Renal cortex interstitium (tissue), 11 donors: ENCODE results near the gene GCNT2. TPM values are rescaled to one million over a fixed set of nuclear protein-coding genes. Genes with fewer than 3 reads are reported as not detected.
"Not testable (repeated sequence)": the region's sequence is repeated elsewhere in the genome, so short reads cannot be mapped to it uniquely, and the experiment has no call there.

Experiments
- DNase-seq, 11 donors: peaks; one replicate each; pipeline ENCODE4 v3.0.0-alpha.2; 2013; ENCODE audit warnings: low read depth in 9 of 11, low spot score in 4 of 11; ENCODE audit errors: extremely low read depth in 1 of 11
- polyA plus RNA-seq, 3 donors: library from polyadenylated mRNA; unstranded; fragments of 120-200 nt; gene quantifications; one replicate each; pipeline ENCODE4 v1.2.1, GENCODE V29; 2013; ENCODE audit not compliant: insufficient read length in 3 of 3

GCNT2 gene
- polyA plus RNA-seq, 3 donors = 14.4 to 21.2 (median 18.2) TPM

GRCh38 chr6:10588562-10589428 is 67.6 kb downstream of the GCNT2 start:
- DNase-seq = no peak

GRCh38 chr6:10589429-10589727 is 68.2 kb downstream of the GCNT2 start:
- DNase-seq = no peak

GRCh38 chr6:10589983-10590382 is 68.8 kb downstream of the GCNT2 start:
- DNase-seq = no peak

- DNase-seq = no peak
Observed at GRCh38 chr6:10591422-10592160, 70.4 kb downstream of the GCNT2 start.

- DNase-seq = no peak
Observed at GRCh38 chr6:10595731-10596664, 74.8 kb downstream of the GCNT2 start.

- DNase-seq = no peak
Observed at GRCh38 chr6:10597499-10598001, 76.4 kb downstream of the GCNT2 start.

GRCh38 chr6:10598084-10598960 is 77.2 kb downstream of the GCNT2 start:
- peak in 2 of 11 donors; percentile 20 to 46 for DNase-seq

- no peak for DNase-seq
Observed at GRCh38 chr6:10599046-10599445, 77.9 kb downstream of the GCNT2 start.

- DNase-seq = not testable (repeated sequence)
Observed at GRCh38 chr6:10600681-10601080, 79.5 kb downstream of the GCNT2 start.

GRCh38 chr6:10603219-10603618 is 82.1 kb downstream of the GCNT2 start:
- DNase-seq = no peak

- no peak for DNase-seq
Observed at GRCh38 chr6:10609038-10609437, 87.9 kb downstream of the GCNT2 start.

GRCh38 chr6:10610289-10610688 is 89.1 kb downstream of the GCNT2 start:
- DNase-seq = no peak

- DNase-seq = no peak
Observed at GRCh38 chr6:10612161-10612560, 91.0 kb downstream of the GCNT2 start.

GRCh38 chr6:10613077-10613476 is 91.9 kb downstream of the GCNT2 start:
- DNase-seq = peak in 2 of 11 donors; percentile 22 to 29

- DNase-seq = no peak
Observed at GRCh38 chr6:10613723-10614122, 92.6 kb downstream of the GCNT2 start.

- DNase-seq = no peak
Observed at GRCh38 chr6:10615675-10616074, 94.5 kb downstream of the GCNT2 start.

GRCh38 chr6:10616266-10616665 is 95.1 kb downstream of the GCNT2 start:
- DNase-seq = not testable (repeated sequence)

- DNase-seq = no peak
Observed at GRCh38 chr6:10617008-10617696, 96.0 kb downstream of the GCNT2 start.
